HUES64 (cell line): ENCODE data around the gene CACNA1H. TPM values are rescaled to one million over a fixed set of nuclear protein-coding genes. Genes with fewer than 3 reads are reported as not detected.

Experiments used
- H3K27ac ChIP-seq: 2 replicates; pipeline ENCODE4 v1.7.0; 2013; ENCODE audit warnings: low read depth, low read length, inconsistent platforms
- H3K27me3 ChIP-seq: 2 replicates; pipeline ENCODE4 v1.6.1; 2013; ENCODE audit warnings: mild to moderate bottlenecking, low read length; ENCODE audit not compliant: insufficient read depth
- H3K36me3 ChIP-seq: 2 replicates; pipeline ENCODE4 v1.6.1; 2013; ENCODE audit warnings: mild to moderate bottlenecking, low read length; ENCODE audit not compliant: insufficient read depth
- H3K4me1 ChIP-seq: 2 replicates; pipeline ENCODE4 v1.6.1; 2013; ENCODE audit warnings: mild to moderate bottlenecking, low read length, moderate library complexity; ENCODE audit not compliant: insufficient read depth
- H3K4me3 ChIP-seq: 2 replicates; pipeline ENCODE4 v1.5.1; 2013; ENCODE audit warnings: mild to moderate bottlenecking, low read length, moderate library complexity
- H3K9ac ChIP-seq: 2 replicates; pipeline ENCODE4 v1.6.1; 2013; ENCODE audit warnings: mild to moderate bottlenecking, low read depth, low read length
- H3K9me3 ChIP-seq: 2 replicates; pipeline ENCODE4 v1.6.1; 2013; ENCODE audit warnings: low read depth, low read length; ENCODE audit not compliant: insufficient read depth
- WGBS: fragments of 150-250, 120-280 bp; methylation state at CpG from one replicate; pipeline ENCODE4 v1.1.7; 2013; ENCODE audit warnings: missing lambda C conversion rate; 5-methylcytosine and 5-hydroxymethylcytosine counted together
- polyA plus RNA-seq, 2 experiments: library from polyadenylated mRNA; stranded (reverse); fragments of 50-300 nt; gene quantifications; one replicate each; pipeline ENCODE4 v1.2.3, GENCODE V29; 2013

The CACNA1H gene
- 12.6 TPM for polyA plus RNA-seq (2013, experiment 1 of 2)
- 13.9 TPM for polyA plus RNA-seq (2013, experiment 2 of 2)

GRCh38 chr16:1152651-1153259, at the start of gene CACNA1H:
Gene CACNA1H, plus strand, starts transcription at chr16:1153106. Its CDS starts 632 bp downstream, at chr16:1153738.
- no peaks in the 10 kb centered on the region; the same call in 1 of the 2 replicates for H3K4me1 ChIP-seq
- peak within 1 kb of the TSS; percentile 55; the same call in 1 of the 2 replicates for H3K27ac ChIP-seq
- H3K36me3 ChIP-seq, result no peaks in the 10 kb centered on the region
- H3K27me3 ChIP-seq, result peaks cover 6% of the 10 kb centered on the region
- peak within 1 kb of the TSS; percentile 65 for H3K4me3 ChIP-seq
- H3K9ac ChIP-seq, result peak within 1 kb of the TSS; percentile 75
- H3K9me3 ChIP-seq, result no peaks in the 10 kb centered on the region
- under 1% methylated on average over 58 of the region's 98 CpGs for WGBS

DNA sequence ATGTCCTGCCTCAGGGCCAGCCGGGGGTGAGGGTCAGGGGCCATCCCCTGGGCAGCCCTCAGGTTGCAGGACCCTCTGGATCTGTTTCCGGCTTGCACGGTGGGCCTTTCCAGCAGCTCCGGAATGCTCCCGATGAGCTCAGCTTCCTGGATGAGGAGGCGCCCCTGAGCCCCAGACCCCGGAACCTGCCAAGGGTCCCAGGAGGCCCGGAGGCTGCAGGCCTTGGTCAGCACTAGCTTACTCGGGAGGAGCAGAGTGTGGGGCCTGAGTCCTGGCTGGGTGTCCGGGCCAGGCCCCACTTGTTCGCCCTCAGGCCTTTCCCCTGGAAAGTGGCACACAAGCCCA, 49.3 kb upstream of the CACNA1H start:
- WGBS, result 64% methylated on average over 11 of the region's 11 CpGs
- Histone ChIP-seq H3K9ac (peak overlapping the region; percentile 58), H3K36me3 (no peaks in the 10 kb centered on the region), H3K9me3 (no peaks in the 10 kb centered on the region), H3K27me3 (no peaks in the 10 kb centered on the region; the same call in 1 of the 2 replicates), H3K4me1 (no peaks in the 10 kb centered on the region), H3K27ac (no peak overlapping the region), H3K4me3 (peak overlapping the region; percentile 65)

DNA sequence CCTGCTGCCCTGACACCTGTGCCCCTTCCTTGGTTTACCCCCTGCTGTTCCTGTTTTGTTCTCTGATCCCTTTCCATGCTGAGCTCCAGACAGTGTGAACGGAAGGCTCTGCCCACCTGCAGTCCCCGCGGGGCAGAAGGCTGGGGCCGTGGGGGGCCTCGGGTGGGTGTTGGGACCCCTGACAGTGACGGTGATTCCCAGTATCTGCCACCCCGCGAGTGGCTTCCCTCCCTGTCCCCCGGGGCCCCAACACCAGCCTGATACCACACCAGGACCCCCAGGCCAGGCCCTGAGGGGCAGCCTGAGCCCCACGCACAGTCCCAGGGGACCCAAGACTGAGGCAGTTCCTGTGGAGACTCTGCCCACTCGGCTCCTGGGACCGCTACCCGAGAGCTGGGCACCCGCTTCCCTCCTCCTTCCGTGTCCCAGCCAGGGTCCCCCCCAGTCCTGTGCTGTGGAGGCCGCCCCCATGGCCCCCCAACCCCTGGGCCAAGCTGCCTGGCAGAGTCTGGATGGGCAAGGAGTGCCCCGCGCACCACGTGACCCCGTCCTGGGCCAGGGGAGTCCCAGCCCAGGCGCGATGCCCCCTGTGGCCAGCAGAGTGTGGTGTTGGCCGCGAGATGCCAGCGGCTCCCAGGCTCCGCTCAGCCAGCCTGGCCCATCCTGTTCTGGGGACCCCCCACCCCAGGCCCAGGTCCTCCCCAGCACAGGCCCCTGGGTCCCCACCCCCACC, 46.9 kb upstream of the CACNA1H start:
- no peaks in the 10 kb centered on the region for H3K4me1 ChIP-seq
- H3K27me3 ChIP-seq, result peaks cover 8% of the 10 kb centered on the region; the same call in 1 of the 2 replicates
- no peaks in the 10 kb centered on the region for H3K36me3 ChIP-seq
- no peaks in the 10 kb centered on the region for H3K9me3 ChIP-seq
- WGBS, result 45% methylated on average over 26 of the region's 26 CpGs
- H3K4me3 ChIP-seq, result no peak overlapping the region
- H3K27ac ChIP-seq, result no peak overlapping the region
- H3K9ac ChIP-seq, result no peak overlapping the region

DNA sequence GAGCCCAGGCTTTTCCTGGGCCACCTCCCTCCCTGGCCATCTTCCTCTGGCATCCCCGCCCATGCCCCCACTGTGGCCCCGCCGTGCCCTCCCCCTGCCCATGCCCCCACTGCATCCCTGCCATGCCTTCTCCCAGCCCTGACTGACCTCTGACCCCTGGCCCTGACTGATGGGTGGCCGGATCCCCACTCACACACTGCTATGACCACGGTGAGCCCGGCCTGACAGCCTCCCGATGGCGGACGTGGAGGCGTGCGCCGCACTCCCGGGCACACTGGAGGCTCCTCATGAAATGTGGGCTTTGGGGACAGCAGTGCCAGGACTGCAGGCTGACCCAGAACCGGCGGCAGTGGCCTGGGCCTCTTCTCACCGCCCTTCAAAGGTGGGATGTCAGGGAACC, 46.2 kb upstream of the CACNA1H start:
- peaks cover 8% of the 10 kb centered on the region; the same call in 1 of the 2 replicates for H3K27me3 ChIP-seq
- no peak overlapping the region for H3K4me3 ChIP-seq
- whole genome bisulfite sequencing, result 87% methylated on average over 16 of the region's 16 CpGs
- no peaks in the 10 kb centered on the region for H3K36me3 ChIP-seq
- H3K9ac ChIP-seq, result no peak overlapping the region
- no peak overlapping the region for H3K27ac ChIP-seq
- no peaks in the 10 kb centered on the region for H3K4me1 ChIP-seq
- H3K9me3 ChIP-seq, result no peaks in the 10 kb centered on the region

- no peak overlapping the region for H3K27ac ChIP-seq
- no peaks in the 10 kb centered on the region for H3K9me3 ChIP-seq
- H3K27me3 ChIP-seq, result peaks cover 8% of the 10 kb centered on the region; the same call in 1 of the 2 replicates
- 88% methylated on average over 22 of the region's 22 CpGs for WGBS
- H3K9ac ChIP-seq, result no peak overlapping the region
- no peaks in the 10 kb centered on the region for H3K4me1 ChIP-seq
- H3K4me3 ChIP-seq, result no peak overlapping the region
- no peaks in the 10 kb centered on the region for H3K36me3 ChIP-seq
Observed at GRCh38 chr16:1107141-1107540, 45.8 kb upstream of the CACNA1H start.

- WGBS, result 88% methylated on average over 12 of the region's 12 CpGs
- Histone ChIP-seq H3K27ac (no peak overlapping the region), H3K36me3 (no peaks in the 10 kb centered on the region), H3K4me1 (no peaks in the 10 kb centered on the region), H3K4me3 (no peak overlapping the region), H3K9ac (no peak overlapping the region), H3K27me3 (peaks cover 8% of the 10 kb centered on the region; the same call in 1 of the 2 replicates), H3K9me3 (no peaks in the 10 kb centered on the region)
Observed at GRCh38 chr16:1107731-1108130, 45.2 kb upstream of the CACNA1H start.

DNA sequence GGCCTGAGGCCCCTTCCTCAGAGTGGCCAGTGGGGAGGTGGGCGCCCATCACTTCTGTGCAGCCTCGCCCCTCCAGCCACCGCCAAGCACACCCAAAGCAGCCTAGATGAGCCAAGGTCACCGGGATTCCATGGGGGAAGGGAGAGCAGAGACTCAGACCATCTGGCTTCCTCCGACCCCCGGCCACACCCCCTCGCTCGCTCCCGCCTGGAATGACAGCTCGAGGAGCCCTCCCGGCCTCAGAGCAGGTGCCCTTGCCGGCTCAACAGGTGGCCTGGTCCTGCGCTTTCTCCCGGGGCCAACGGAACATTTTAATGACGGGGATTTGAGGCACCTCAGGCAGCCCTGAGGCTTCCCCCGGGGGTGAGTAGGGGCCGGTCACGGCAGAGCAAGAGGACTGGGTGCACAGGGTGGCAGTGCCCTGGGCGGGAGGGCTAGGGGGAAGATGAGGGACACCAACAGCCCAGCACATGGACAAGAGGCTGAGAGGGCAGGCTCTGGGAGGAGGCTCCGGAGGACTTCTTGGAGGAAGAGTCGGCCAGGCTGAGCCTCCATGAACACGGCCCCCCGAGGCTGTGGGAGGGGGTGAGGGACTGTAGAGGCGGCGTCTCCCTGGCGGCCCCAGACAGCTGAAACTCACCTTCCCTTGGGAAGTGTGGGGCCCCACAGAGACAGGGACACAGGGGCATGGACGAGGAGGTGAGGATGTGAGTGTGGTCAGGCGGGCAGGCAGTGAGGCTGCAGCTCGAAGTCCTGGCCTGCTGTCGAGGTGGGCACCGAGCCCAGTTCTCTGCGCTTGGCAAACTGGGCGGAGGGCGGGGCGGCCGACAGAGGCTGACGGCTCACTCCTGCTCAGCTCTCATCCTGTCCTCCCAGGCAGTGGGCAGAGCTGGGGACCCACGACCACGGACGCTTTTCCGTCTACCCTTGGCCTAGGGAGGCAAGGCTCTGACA, 44.3 kb upstream of the CACNA1H start:
- Histone ChIP-seq H3K36me3 (no peaks in the 10 kb centered on the region), H3K27me3 (peaks cover 8% of the 10 kb centered on the region; the same call in 1 of the 2 replicates), H3K4me1 (no peaks in the 10 kb centered on the region), H3K27ac (no peak overlapping the region), H3K9me3 (no peaks in the 10 kb centered on the region), H3K4me3 (no peak overlapping the region), H3K9ac (no peak overlapping the region)
- WGBS, result 72% methylated on average over 42 of the region's 42 CpGs

DNA sequence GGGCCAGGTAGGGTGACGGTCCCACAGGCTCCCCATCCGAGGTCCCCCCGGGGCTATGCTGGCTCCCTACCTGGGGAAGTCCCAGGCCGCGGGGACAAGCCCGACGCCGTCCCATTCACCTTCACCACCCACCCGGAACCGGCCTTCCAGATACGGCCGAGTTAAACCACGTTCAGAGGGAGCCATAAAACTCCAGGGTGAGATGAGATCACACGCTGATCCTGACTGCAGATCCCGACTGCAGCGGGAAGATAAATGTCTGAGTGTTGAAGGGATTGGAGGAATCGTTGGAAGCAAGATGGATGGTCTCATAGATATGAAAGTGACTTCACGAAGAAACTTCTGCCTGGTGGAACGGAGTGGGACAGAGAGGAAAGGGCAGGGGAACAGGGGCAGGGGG, 43.3 kb upstream of the CACNA1H start:
- no peak overlapping the region for H3K9ac ChIP-seq
- H3K4me3 ChIP-seq, result no peak overlapping the region
- H3K27ac ChIP-seq, result no peak overlapping the region
- peaks cover 8% of the 10 kb centered on the region; the same call in 1 of the 2 replicates for H3K27me3 ChIP-seq
- H3K9me3 ChIP-seq, result no peaks in the 10 kb centered on the region
- H3K36me3 ChIP-seq, result no peaks in the 10 kb centered on the region
- 86% methylated on average over 19 of the region's 19 CpGs for WGBS
- no peaks in the 10 kb centered on the region for H3K4me1 ChIP-seq

- WGBS, result 88% methylated on average over 26 of the region's 26 CpGs
- H3K9me3 ChIP-seq, result no peaks in the 10 kb centered on the region
- H3K4me3 ChIP-seq, result no peak overlapping the region
- H3K27me3 ChIP-seq, result peaks cover 8% of the 10 kb centered on the region; the same call in 1 of the 2 replicates
- no peak overlapping the region for H3K27ac ChIP-seq
- H3K9ac ChIP-seq, result no peak overlapping the region
- no peaks in the 10 kb centered on the region for H3K36me3 ChIP-seq
- no peaks in the 10 kb centered on the region for H3K4me1 ChIP-seq
Observed at GRCh38 chr16:1112506-1113184, 40.3 kb upstream of the CACNA1H start.

- H3K36me3 ChIP-seq, result no peaks in the 10 kb centered on the region
- H3K9ac ChIP-seq, result no peak overlapping the region
- H3K4me1 ChIP-seq, result no peaks in the 10 kb centered on the region
- H3K9me3 ChIP-seq, result no peaks in the 10 kb centered on the region
- peaks cover 8% of the 10 kb centered on the region; the same call in 1 of the 2 replicates for H3K27me3 ChIP-seq
- no peak overlapping the region for H3K4me3 ChIP-seq
- no peak overlapping the region for H3K27ac ChIP-seq
- WGBS, result 87% methylated on average over 13 of the region's 16 CpGs
Observed at GRCh38 chr16:1113489-1113888, 39.4 kb upstream of the CACNA1H start.
